PC-3 (cell line): ENCODE measurements around the gene DYSF. TPM values are rescaled to one million over a fixed set of nuclear protein-coding genes. Genes with fewer than 3 reads are reported as not detected.

Experiments
- ATAC-seq: fragments of 200-7000 bp; cut with Tn5 transposase; 2 replicates; pipeline ENCODE4 v1.9.1; 2020; ENCODE audit warnings: mild to moderate bottlenecking, moderate library complexity
- BruUV-seq: library from RNA; stranded (reverse); fragments of 400-500 nt; replicated peaks from 2 replicates; lab custom pipeline; 2021; lab: Mats Ljungman, UMichigan
- CTCF ChIA-PET: fragments of 300-600 bp; sonication (Branson Sonifier 250); formaldehyde crosslinking; loops from one replicate; lab custom pipeline; 2022; ENCODE audit warnings: antibody characterized with exemption; lab: Charles Lee
- POLR2A ChIA-PET: fragments of 300-600 bp; sonication (Branson Sonifier 250); formaldehyde crosslinking; loops from one replicate; lab custom pipeline; 2022; ENCODE audit warnings: antibody characterized with exemption; ENCODE audit not compliant: unreplicated experiment; lab: Charles Lee
- DNase-seq: peaks from one replicate; pipeline ENCODE4 v3.0.0-alpha.2; 2015
- H2AFZ ChIP-seq: fragments of 300-600 bp; sonication (generic); 2 replicates; pipeline ENCODE4 v1.6.0; 2016; ENCODE audit warnings: antibody characterized with exemption, low read length
- H3F3A ChIP-seq: fragments of 300-600 bp; sonication (generic); one replicate; pipeline ENCODE4 v1.6.0; 2017; ENCODE audit warnings: antibody characterized with exemption, low read length, control low read depth, mild to moderate bottlenecking; ENCODE audit not compliant: unreplicated experiment
- H3K27ac ChIP-seq: fragments of 300-600 bp; sonication (generic); 2 replicates; pipeline ENCODE4 v1.5.1; 2016; ENCODE audit warnings: mild to moderate bottlenecking, low read length
- H3K27me3 ChIP-seq: fragments of 300-600 bp; sonication (generic); 2 replicates; pipeline ENCODE4 v1.6.1; 2016; ENCODE audit warnings: low read length, mixed read lengths
- H3K36me3 ChIP-seq: fragments of 300-600 bp; sonication (generic); 2 replicates; pipeline ENCODE4 v1.6.1; 2016; ENCODE audit warnings: low read depth, mixed run types, low read length, mixed read lengths
- H3K4me1 ChIP-seq: fragments of 300-600 bp; sonication (generic); 2 replicates; pipeline ENCODE4 v1.5.1; 2016; ENCODE audit warnings: low read length; ENCODE audit not compliant: insufficient read depth
- H3K4me2 ChIP-seq: fragments of 300-600 bp; sonication (generic); 2 replicates; pipeline ENCODE4 v1.6.0; 2016; ENCODE audit warnings: low read length
- H3K4me3 ChIP-seq: fragments of 300-600 bp; sonication (generic); 2 replicates; pipeline ENCODE4 v1.5.1; 2016; ENCODE audit warnings: mild to moderate bottlenecking, low read length, mixed read lengths
- H3K79me2 ChIP-seq: fragments of 300-600 bp; sonication (generic); 2 replicates; pipeline ENCODE4 v1.6.1; 2017; ENCODE audit warnings: low read length, mixed read lengths
- H3K9ac ChIP-seq: fragments of 300-600 bp; sonication (generic); 2 replicates; pipeline ENCODE4 v1.6.0; 2016; ENCODE audit warnings: mild to moderate bottlenecking, low read length
- H3K9me2 ChIP-seq: fragments of 300-600 bp; sonication (generic); replicated peaks from 2 replicates; pipeline ENCODE4 v1.6.1; 2016; ENCODE audit warnings: mixed run types, low read length, mixed read lengths
- H3K9me3 ChIP-seq: fragments of 300-600 bp; sonication (generic); 2 replicates; pipeline ENCODE4 v1.6.1; 2016; ENCODE audit warnings: low read length, mixed read lengths
- H4K20me1 ChIP-seq: fragments of 300-600 bp; sonication (generic); 2 replicates; pipeline ENCODE4 v1.6.1; 2016; ENCODE audit warnings: low read length, mixed read lengths
- CTCF ChIP-seq: fragments of 300-600 bp; sonication (generic); conservative IDR thresholded peaks from 2 replicates; pipeline ENCODE4 v1.5.1; 2017; ENCODE audit warnings: antibody characterized with exemption, low read depth, mild to moderate bottlenecking, low read length
- EZH2 ChIP-seq: fragments of 300-600 bp; sonication (generic); IDR thresholded peaks from one replicate; pipeline ENCODE4 v1.6.1; 2017; ENCODE audit warnings: antibody characterized with exemption, mild to moderate bottlenecking, low read length; ENCODE audit not compliant: unreplicated experiment
- EZH2phosphoT487 ChIP-seq: fragments of 300-600 bp; sonication (generic); IDR thresholded peaks from 2 replicates; pipeline ENCODE4 v1.6.1; 2018; ENCODE audit warnings: mild to moderate bottlenecking, antibody characterized with exemption, low read length, borderline replicate concordance
- intact Hi-C: fragments of 100-400 bp; cut with micrococcal nuclease; formaldehyde crosslinking; loops from 2 replicates; pipeline ENCODE4 v1.9.0; 2023
- total RNA-seq: library from RNA; depleted of rRNA; stranded (reverse); fragments of >200 nt; gene quantifications from 2 replicates; pipeline ENCODE4 v1.2.3, GENCODE V29; 2014

DYSF gene
- total RNA-seq, 1 experiment from 2014 or later, result 13.0 TPM

GRCh38 chr2:71504611-71505010 lies 51.2 kb downstream of the DYSF start:
- Histone ChIP-seq H3K79me2 (no peaks in the 10 kb centered on the region), H3K27me3 (no peaks in the 10 kb centered on the region), H3K4me3 (no peak overlapping the region), H3F3A (no peaks in the 10 kb centered on the region), H3K9ac (no peak overlapping the region), H3K36me3 (no peaks in the 10 kb centered on the region), H3K9me2 (no peaks in the 10 kb centered on the region), H3K4me1 (peaks cover 11% of the 10 kb centered on the region), H2AFZ (no peak overlapping the region), H3K27ac (no peak overlapping the region), H3K9me3 (no peaks in the 10 kb centered on the region), H4K20me1 (no peaks in the 10 kb centered on the region), H3K4me2 (no peak overlapping the region)
- ChIA-PET POLR2A (no interaction called here), CTCF (no interaction called here)
- ATAC-seq (no peak), DNase-seq (no peak)
- no peak for TF ChIP-seq EZH2phosphoT487
- intact Hi-C loops, result no loop called here
- BruUV-seq, result no TSS peak

GRCh38 chr2:71505086-71505769 lies 51.9 kb downstream of the DYSF start:
- Histone ChIP-seq H3K79me2 (no peaks in the 10 kb centered on the region), H3K27ac (no peak overlapping the region), H3K4me1 (peaks cover 5% of the 10 kb centered on the region), H3K4me2 (no peak overlapping the region), H3K4me3 (no peak overlapping the region), H2AFZ (no peak overlapping the region), H3K9me3 (no peaks in the 10 kb centered on the region), H3K9me2 (no peaks in the 10 kb centered on the region), H3K27me3 (no peaks in the 10 kb centered on the region), H3K9ac (no peak overlapping the region), H3F3A (no peaks in the 10 kb centered on the region), H4K20me1 (no peaks in the 10 kb centered on the region), H3K36me3 (no peaks in the 10 kb centered on the region)
- ChIA-PET CTCF (no interaction called here), POLR2A (no interaction called here)
- ATAC-seq (no peak), DNase-seq (no peak)
- intact Hi-C loops, result no loop called here
- TF ChIP-seq EZH2phosphoT487 (no peak), EZH2 (no peak), CTCF (no peak)
- BruUV-seq, result no TSS peak

- Histone ChIP-seq H3K9me2 (no peaks in the 10 kb centered on the region), H3F3A (no peaks in the 10 kb centered on the region), H3K9me3 (no peaks in the 10 kb centered on the region), H3K4me2 (no peak overlapping the region), H3K27ac (no peak overlapping the region), H3K79me2 (no peaks in the 10 kb centered on the region), H3K27me3 (no peaks in the 10 kb centered on the region), H4K20me1 (no peaks in the 10 kb centered on the region), H2AFZ (no peak overlapping the region), H3K9ac (no peak overlapping the region), H3K36me3 (no peaks in the 10 kb centered on the region), H3K4me1 (0 out of 2 replicates have a peak, but pooled peaks cover under 1% of the 10 kb centered on the region), H3K4me3 (no peak overlapping the region)
- ATAC-seq (no peak), DNase-seq (no peak)
- CTCF ChIA-PET, result no interaction called here
- intact Hi-C loops, result no loop called here
- TF ChIP-seq EZH2phosphoT487 (no peak), EZH2 (no peak), CTCF (no peak)
- POLR2A ChIA-PET, result no interaction called here
- BruUV-seq, result no TSS peak
These were observed 52.4 kb downstream of the DYSF start for GRCh38 chr2:71505770-71506140.
